ENCODE measurements around the gene TGFBI.

The TGFBI gene

DNA sequence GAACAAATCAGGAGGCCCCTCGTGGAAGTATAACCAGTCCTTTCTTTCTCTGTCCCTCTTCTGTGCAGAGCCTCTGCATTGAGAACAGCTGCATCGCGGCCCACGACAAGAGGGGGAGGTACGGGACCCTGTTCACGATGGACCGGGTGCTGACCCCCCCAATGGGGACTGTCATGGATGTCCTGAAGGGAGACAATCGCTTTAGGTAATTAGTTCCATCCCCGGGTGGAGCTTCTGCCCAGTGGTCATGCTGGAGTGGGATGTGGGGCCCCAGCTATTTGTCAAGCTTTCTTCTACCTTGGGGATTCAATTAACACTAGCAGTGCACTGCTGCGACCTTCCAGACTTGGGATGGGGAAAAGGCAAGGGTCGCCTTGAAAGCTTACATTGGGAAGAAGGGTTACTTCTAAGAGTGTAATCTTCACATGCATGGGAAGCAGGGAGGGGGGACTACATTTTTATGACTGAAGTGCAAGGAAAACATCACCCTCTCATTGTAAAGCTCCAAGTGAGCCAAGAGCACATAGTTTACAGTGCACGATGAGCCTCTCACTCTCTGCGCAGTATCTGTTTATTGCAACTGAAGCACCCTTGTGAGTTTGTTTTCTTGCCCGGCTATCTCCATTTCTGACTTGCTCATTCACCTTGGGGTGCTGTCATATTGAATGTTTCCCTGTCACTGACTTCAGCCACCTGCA, 27.0 kb downstream of the TGFBI start:
- TF ChIP-seq GATA2 (IDR thresholded peaks at IDR 0.05; ENCODE audit: low read depth, low read length) (no peak), GATA3 (IDR thresholded peaks at IDR 0.05; ENCODE audit: low read depth, low read length) (no peak)

DNA sequence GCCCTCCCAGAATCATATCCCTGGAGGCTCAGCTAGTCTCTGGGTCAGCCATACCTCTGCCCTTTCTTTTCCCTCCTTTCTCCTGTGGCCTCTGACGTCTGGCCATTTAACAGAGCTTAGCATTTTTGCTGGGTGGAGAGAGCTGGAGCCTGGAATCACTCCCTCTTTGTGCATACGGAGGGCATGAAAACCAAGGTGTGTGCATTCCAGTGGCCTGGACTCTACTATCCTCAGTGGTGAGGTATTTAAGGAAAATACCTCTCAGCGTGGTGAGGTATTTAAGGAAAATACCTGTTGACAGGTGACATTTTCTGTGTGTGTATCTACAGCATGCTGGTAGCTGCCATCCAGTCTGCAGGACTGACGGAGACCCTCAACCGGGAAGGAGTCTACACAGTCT, 27.5 kb downstream of the TGFBI start:
- no peak for TF ChIP-seq GATA2 (IDR thresholded peaks at IDR 0.05; ENCODE audit: low read depth, low read length)

DNA sequence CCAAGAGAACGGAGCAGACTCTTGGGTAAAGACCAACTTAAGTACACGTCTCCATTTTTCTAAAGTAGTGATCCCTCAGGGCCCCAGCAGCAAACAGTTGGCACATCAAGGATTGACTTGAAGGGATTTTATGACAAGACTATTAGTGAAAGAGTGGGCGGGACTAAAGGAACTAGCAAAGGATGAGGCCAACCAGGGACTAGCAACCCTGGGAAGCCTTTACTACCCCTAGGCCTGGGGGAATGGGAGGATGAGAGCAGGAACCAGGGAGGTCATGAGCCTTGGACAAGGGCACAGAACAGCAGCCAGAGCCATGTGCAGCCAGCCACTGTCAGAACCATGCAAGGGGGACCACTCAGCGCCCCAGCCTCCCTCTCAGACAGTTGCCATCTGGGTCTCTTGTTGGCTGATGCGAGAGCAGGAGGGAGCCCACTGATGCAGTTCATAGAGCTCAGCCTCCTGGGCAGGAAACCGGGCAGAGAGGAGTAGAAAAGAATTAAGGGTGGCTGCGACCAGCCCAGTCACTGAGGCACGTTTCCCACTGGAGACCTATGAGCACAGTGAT, 28.1 kb downstream of the TGFBI start:
- no peak for TF ChIP-seq GATA3 (IDR thresholded peaks at IDR 0.05; ENCODE audit: low read depth, low read length)
- no peak for TF ChIP-seq GATA2 (IDR thresholded peaks at IDR 0.05; ENCODE audit: low read depth, low read length)

DNA sequence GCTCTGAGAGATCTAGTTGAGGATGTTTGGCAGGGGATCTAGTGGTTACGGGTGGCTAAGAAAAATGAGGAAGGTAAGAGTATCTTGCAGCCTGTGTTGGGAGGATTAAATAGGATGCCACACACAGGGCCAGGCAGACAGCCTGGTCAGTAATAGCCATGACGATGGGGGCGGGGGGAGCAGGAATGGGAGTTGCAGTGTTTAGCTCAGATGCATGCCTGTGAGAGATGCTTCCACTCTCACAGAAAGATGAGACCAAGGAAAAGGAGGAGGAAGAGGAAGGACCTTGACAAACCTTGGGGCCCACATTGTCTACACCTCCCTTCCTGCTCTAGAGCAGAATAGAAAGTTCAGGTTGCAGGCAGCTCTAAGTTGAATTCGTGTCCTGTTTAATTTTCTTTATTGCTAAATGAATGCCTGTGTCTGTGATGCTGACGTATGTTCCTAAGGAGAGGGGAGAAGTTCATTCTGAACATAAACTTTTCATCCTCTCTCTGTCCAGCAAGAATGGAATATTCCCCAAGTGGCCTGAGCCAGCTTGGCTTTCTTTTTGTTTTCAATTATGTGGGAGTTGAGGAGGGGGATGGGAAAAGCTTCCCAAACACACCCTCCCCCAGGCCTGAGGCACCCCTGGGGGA, 28.7 kb downstream of the TGFBI start:
- no peak for TF ChIP-seq GATA3 (IDR thresholded peaks at IDR 0.05; ENCODE audit: low read depth, low read length)
- TF ChIP-seq GATA2 (IDR thresholded peaks at IDR 0.05; ENCODE audit: low read depth, low read length) = no peak

DNA sequence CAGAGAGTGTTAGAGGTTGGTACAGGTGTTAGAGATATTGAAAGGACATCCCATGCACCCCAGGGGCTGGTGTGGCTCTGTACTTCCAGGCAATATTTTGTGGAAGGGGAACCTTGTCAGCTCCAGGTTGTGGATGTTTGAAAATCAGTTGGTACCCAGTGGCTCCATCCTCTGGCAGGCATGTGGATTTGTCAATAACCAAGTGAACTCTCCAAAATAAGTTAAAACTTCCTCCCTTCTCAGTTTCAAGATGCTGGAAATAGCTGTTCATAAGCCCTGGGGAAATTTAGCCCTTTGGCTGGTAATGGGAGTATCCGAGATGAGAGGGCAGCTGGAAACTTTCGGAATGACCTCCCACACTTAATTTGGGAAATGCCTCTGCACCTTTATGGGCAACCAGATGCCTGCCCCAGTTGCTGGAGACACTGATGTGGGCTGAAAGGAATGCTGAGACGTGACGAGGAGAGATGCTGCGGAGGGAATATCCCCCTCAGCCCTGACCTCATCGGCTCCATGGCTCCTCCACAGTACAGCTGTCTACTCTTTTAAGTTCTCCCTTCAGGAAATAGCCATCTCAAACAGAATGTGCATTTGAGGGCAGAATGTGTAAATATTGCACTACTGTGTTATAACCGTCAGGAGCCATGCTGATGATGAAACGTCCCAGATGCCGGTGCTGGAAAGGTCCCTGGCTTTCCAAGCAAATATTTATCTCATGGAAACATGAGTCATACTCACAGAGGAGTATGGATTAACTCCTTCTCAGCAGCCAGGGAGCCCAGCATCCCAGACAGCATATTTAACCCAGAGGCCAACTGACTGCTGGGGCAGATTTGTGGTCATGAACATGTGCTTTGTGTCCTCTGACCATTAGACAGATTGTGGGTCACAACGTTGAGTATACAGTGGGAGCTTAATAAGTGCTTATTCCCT, 29.5 kb downstream of the TGFBI start:
- TF ChIP-seq GATA3 (IDR thresholded peaks at IDR 0.05; ENCODE audit: low read depth, low read length) (no peak), GATA2 (IDR thresholded peaks at IDR 0.05; ENCODE audit: low read depth, low read length) (no peak)

DNA sequence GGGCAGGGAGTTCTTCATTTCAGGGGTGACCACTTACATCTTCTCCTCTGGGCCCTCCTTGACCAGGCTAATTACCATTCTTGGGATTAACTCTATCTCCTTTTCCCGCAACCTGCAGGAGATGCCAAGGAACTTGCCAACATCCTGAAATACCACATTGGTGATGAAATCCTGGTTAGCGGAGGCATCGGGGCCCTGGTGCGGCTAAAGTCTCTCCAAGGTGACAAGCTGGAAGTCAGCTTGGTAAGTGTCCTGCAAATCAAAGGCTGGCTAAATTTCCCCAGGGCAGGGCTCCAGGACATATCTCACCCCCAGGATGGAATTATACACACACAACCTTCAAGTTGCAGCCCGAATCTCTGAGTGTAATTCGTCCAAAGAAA, 30.2 kb downstream of the TGFBI start:
- no peak for TF ChIP-seq GATA2 (IDR thresholded peaks at IDR 0.05; ENCODE audit: low read depth, low read length)
- no peak for TF ChIP-seq GATA3 (IDR thresholded peaks at IDR 0.05; ENCODE audit: low read depth, low read length)

DNA sequence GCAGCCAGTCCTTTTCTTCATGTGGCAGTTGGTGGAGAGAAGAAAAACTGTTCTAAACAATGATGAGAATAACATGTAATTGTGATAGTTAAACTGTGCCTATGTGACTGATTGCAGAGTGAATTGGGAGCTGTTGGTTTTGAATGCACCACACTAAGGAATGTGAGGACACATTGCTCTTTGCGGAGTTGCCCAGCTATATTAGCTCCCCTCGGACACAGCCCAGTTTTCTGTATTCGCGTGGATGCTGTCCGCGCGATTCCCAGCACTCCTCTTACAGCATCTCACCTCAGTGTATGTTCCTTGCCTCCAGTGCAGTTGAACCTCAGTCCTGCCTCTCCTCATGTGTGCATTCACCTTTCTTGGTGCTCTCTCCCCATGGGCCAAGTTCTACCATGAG, 32.2 kb downstream of the TGFBI start:
- TF ChIP-seq GATA2 (IDR thresholded peaks at IDR 0.05; ENCODE audit: low read depth, low read length) (no peak), GATA3 (IDR thresholded peaks at IDR 0.05; ENCODE audit: low read depth, low read length) (no peak)

DNA sequence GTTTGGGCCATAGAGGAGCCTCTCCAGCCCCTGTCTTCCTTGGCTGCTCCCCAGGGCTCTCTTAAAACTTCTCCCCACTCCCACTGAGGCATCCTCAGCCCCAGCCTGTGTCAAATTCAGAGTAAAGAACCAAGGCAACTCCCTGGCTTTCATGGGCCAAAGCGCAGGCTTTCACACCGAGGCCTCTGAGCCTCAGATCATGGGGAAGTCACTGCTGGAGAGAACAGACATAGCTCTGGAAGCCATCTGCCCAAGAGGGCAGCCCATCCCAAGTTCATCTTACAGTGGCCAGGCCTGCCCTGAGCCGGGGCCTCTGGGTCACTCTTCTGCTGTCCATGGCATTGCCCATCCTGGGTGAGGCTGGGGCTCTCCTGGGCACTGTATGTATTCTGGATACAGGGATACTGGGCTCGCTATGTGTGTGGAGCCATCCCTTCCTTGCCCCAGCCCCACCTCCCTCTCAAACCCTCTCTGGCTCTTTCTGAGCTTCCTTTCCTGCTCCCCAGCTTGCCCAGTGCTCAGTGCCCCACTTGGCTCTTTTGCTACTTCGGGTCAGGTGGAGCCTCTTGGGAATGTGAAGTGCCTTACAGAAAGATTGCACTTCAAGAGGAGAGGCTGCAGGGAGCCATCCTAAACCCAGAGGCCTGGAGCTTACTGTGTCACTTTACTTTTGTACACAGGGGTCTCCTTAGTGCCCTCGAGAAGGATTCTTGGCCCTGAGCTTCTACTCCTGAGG, 33.0 kb downstream of the TGFBI start:
- TF ChIP-seq GATA3 (IDR thresholded peaks at IDR 0.05; ENCODE audit: low read depth, low read length) (no peak), GATA2 (IDR thresholded peaks at IDR 0.05; ENCODE audit: low read depth, low read length) (no peak)

DNA sequence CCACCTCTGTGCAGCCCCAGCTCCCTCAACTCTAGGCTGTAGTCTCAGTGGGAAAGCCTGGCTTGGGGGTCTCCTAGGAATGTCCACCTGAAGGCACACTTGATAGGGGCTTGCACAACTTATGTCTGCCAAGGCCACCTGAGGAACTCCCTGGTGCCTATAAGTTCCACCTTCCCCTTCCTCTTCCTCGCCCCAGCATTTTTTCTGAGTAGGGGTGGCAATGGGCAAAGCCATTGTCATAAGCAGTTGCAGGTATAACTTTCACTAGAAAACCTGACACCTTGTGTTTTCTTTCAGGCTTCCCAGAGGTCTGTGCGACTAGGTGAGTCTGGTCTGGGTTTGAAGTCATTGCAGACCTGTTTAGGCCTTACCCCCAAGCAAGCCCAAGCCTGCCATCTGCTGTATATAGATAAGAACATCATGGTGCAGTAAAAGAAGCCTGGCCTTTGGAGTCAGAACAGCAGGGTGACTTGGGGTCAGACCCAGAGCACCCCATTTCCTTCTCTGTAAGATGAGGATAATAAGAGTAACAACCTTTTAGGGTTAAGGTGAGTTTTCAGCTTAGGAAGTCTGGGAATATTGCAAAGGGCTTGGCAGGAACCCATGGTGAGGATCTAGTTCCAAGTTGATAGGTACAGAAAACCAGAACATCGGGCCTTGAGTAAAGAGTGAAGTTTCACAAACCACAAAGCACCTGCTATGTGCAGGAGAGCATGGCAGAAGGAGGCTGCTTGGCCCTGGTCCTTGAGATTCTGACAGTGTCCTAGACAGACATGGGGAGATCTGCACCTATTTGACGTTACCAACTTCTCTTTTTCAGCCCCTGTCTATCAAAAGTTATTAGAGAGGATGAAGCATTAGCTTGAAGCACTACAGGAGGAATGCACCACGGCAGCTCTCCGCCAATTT, 33.8 kb downstream of the TGFBI start:
- TF ChIP-seq GATA3 (IDR thresholded peaks at IDR 0.05; ENCODE audit: low read depth, low read length) (no peak), GATA2 (IDR thresholded peaks at IDR 0.05; ENCODE audit: low read depth, low read length) (no peak)

DNA sequence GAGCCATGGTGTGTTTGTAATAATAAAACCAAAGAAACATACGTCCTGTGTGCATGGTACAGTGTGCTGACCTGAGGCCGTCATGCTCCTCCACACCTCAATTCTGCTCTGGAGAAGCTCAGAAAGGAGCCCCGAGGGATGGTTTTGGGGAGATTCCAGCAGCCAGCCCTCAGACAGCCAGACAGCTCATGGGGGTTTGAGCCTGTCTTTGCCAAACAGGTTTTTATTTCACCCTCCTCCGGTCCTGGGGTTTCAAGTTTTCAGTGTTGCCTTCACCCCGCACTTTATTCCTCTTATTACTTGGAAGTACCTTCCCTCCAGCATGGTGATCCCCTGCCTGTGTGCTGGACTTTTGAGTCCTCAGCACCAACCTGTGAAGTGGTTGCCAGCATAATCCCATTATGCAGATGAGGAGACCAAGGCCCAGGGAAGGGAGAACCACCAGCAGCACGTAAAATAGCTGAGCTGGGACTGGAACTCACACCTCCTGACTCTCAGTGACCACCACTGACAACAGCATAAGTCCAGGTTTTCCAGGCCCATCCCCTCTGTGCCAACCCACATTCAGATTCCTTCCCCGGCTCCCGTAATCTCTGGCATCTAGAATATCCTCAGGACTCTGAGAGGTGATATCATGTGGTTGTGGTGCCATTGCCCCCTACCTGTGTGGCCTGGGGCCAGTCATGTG, 35.1 kb downstream of the TGFBI start:
- TF ChIP-seq GATA3 (IDR thresholded peaks at IDR 0.05; ENCODE audit: low read depth, low read length) = no peak
- TF ChIP-seq GATA2 (IDR thresholded peaks at IDR 0.05; ENCODE audit: low read depth, low read length) = no peak

DNA sequence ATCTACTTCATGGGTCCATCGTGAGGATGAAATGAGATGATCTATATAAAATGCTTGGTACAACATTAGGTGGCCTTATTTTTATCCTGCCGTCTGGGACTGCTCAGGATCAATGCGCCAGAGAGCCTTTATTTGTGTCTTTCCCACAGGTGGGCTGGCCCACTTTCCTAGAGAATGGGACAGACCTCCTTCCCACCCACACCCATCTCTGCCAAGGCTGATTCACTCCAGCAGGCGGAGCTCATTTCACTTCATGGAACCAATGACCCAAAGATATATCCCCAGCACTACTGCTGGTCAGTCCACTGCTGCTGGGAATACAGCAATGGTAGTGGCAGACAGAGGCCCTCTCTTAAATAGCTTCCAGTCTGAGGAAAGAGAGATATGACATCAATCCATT, 35.7 kb downstream of the TGFBI start:
- TF ChIP-seq GATA2 (IDR thresholded peaks at IDR 0.05; ENCODE audit: low read depth, low read length) (no peak), GATA3 (IDR thresholded peaks at IDR 0.05; ENCODE audit: low read depth, low read length) (no peak)

DNA sequence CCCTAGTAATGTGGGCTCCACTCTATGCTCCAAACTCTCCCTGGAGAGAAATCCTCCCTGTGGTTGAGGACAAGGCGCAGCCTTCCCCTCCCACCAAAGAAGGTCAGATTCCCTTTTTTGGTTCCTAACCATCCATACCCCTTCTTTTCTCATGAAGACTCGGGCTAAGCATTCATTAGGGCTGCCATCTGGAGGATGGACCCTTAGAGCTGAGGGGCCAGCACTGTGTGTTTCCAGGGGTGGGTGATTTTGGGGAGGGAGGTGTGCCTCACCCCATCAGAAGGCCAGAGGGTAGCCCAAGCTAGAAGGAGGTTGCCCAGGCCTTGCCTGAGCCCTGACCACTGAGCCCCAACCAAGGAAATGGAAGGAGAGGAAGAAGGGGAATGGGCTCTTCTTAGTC, 36.8 kb downstream of the TGFBI start:
- TF ChIP-seq GATA3 (IDR thresholded peaks at IDR 0.05; ENCODE audit: low read depth, low read length) (no peak), GATA2 (IDR thresholded peaks at IDR 0.05; ENCODE audit: low read depth, low read length) (no peak)

Data from SH-SY5Y (cell line).